ENCODE measurements around the gene CBX4. TPM values are rescaled to one million over a fixed set of nuclear protein-coding genes. Genes with fewer than 3 reads are reported as not detected.
A peak's percentile ranks its signal among the peaks of the same experiment; 100 is the strongest.

CBX4 gene
- total RNA-seq, 6 experiments from 2014 or later, result 18.2 to 20.2 (median 19.3) TPM

DNA sequence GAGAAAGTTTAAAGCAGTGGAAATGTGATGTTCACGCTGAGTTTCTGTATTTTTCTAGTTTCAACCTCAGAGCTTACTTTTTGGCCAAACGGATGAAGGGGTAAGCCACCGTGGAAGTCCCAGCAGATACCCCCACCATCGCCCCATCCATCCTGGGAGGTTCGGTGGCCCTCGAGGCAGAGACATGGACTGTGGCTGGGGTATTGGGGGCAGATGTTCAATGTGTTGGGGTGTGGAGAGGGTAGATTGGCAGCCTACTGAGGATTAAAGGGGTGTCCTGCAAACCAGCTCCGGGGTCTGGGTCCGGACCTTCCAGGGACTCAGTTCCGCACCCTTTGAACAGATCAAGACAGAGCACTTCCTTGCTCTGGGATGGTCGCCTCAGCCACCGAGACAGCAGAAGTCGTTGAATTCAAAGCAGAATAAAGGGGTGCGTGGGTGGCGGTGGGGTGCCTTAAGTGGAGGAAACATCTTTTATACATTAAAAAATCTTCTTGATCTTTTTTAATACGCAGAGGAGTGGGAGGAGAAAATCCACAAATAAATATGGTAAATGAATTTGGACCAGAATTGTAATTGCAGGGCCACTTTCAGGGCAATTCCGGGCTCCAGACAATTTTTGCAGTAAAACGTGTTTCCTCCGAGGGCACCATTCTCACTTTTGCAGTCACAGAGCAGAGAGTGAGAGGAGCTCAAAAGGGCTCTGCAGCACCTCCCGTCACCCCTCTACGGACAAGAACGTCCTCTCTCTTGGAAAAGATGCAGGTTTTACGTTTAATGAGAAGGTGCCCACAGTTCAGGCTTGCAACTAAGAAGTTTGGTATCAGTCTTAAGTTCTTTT lies 34.2 kb downstream of the CBX4 start:
- Mint-ChIP-seq H3K36me3 (ENCODE audit: low read depth) (peaks cover 4% of the 10 kb centered on the region; the same call in 1 of the 2 replicates), H3K9me3 (no peaks in the 10 kb centered on the region), H3K27me3 (ENCODE audit: insufficient read depth) (peaks cover 82% of the 10 kb centered on the region), H3K4me3 (no peak overlapping the region), H3K4me1 (ENCODE audit: low read depth) (peaks cover 6% of the 10 kb centered on the region), H3K27ac (no peak overlapping the region)
- DNase-seq, result no peak
- TF ChIP-seq, protein P1, sequence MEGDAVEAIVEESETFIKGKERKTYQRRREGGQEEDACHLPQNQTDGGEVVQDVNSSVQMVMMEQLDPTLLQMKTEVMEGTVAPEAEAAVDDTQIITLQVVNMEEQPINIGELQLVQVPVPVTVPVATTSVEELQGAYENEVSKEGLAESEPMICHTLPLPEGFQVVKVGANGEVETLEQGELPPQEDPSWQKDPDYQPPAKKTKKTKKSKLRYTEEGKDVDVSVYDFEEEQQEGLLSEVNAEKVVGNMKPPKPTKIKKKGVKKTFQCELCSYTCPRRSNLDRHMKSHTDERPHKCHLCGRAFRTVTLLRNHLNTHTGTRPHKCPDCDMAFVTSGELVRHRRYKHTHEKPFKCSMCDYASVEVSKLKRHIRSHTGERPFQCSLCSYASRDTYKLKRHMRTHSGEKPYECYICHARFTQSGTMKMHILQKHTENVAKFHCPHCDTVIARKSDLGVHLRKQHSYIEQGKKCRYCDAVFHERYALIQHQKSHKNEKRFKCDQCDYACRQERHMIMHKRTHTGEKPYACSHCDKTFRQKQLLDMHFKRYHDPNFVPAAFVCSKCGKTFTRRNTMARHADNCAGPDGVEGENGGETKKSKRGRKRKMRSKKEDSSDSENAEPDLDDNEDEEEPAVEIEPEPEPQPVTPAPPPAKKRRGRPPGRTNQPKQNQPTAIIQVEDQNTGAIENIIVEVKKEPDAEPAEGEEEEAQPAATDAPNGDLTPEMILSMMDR (IDR thresholded peaks at IDR 0.05), result no peak

DNA sequence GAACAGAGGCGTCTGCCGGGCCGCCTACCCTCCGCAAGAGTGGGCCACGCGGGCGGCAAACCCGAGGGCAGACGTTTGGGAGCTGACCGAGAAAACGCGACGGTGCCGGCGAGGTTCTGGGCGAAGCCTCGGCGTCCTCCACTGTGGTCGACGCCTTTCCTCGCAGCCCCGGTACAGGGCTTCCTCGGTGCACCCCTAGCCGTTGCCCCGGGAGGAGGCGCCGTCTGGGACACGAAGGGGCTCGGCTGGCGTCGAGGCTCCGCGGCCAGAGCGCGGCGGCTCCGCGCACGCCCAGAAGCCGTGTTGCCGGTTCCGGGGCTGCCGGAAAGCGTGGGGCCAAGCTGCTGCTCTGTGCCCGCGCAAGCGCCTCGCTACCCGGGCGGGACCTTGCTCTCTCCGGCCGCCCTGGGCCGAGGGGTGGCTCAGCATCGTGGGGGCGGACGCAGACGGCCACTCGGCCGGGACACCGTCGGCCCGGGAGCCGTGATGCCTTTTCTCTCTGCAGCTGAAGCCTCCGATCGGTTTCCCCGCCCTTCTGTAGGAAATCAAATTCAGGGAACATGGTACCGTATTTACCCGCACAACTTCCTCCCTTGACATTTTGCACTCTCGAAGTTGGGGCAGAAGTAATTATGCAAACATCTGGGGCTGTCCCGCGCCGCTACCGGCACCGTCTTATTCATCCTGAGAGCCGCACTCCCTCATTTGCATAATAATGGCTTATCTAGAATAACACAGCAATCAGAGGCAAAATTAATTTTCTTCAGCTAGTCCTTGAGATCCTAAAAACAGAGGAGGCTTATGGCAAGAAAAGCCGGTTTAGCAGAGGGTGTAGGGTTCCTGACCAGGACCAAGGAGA lies 35.0 kb downstream of the CBX4 start:
- Mint-ChIP-seq H3K27me3 (ENCODE audit: insufficient read depth) (peaks cover 85% of the 10 kb centered on the region), H3K9me3 (no peaks in the 10 kb centered on the region), H3K4me3 (peak overlapping the region; percentile 40; the same call in 1 of the 2 replicates), H3K4me1 (ENCODE audit: low read depth) (peaks cover 12% of the 10 kb centered on the region), H3K36me3 (ENCODE audit: low read depth) (peaks cover 4% of the 10 kb centered on the region; the same call in 1 of the 2 replicates), H3K27ac (no peak overlapping the region)
- DNase-seq, result no peak
- TF ChIP-seq, protein P1 (IDR thresholded peaks at IDR 0.05), result no peak

DNA sequence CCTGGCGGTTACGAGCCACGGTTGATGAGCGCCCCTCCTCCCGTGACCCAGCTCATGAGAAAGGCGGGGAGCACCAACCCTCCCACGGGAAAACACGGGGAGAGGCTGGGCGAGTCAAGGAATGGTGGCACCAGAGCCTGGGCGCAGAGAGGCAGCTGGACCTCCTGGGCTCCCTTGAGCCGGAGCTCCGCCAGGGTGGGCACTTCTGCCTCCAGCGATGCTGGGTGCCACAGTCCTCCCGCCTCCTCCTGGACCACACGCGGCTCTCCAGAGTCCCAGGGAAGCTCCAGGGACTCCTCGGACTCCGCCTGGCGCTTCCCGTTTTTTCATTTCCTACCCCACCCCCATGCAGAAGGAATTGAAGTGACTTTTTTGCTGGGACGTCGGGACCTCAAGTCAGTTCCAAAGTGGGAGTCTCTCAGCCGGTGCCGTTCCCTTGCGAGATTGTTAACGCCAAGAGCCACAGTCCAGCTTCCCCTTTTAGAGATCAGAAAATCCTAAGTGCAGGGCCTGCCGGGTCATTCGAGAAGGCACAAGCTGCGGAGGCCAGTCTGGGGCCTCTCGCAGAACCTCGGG lies 35.7 kb downstream of the CBX4 start:
- Mint-ChIP-seq H3K27me3 (ENCODE audit: insufficient read depth) (peaks cover 86% of the 10 kb centered on the region), H3K4me1 (ENCODE audit: low read depth) (peaks cover 16% of the 10 kb centered on the region), H3K36me3 (ENCODE audit: low read depth) (peaks cover 4% of the 10 kb centered on the region; the same call in 1 of the 2 replicates), H3K4me3 (no peak overlapping the region), H3K9me3 (no peaks in the 10 kb centered on the region), H3K27ac (no peak overlapping the region)
- TF ChIP-seq, protein P1 (IDR thresholded peaks at IDR 0.05), result no peak
- no peak for DNase-seq

DNA sequence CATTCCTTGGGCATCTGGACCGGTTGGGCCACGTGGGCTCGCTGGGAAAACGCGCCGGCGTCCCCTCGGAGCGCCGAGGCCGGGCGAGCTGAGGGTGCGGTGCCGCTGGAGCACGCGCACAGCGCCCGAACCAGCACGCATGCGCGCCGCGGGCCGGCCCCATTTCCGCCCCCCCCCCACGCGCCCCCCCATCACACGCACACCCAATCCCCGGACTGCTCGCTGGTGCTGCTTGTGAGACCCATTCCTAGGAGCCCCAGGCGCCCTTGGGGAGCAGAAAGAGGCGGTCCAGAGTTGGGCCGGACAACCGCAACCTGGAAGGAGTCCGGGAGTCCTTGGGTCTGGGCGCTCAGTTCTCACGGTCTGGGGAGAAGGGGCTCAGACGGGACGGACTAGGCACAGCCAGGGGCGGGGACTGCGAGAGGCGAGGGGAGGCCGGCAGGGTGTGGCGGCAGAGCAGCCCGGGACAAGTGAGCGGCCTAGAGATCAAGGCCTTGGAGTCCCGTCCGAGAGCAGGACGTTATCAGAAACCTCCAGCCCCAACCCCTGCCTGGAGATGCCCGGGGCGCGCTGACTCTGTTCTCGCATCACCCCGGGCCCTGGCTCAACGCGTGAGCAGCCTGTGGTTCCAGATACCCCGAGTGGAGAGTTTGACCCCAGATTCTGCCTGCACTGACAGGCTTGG lies 36.4 kb downstream of the CBX4 start:
- no peak for DNase-seq
- TF ChIP-seq, protein P1 (IDR thresholded peaks at IDR 0.05), result no peak
- Mint-ChIP-seq H3K27ac (no peak overlapping the region), H3K4me1 (ENCODE audit: low read depth) (peaks cover 18% of the 10 kb centered on the region), H3K27me3 (ENCODE audit: insufficient read depth) (peaks cover 82% of the 10 kb centered on the region), H3K36me3 (ENCODE audit: low read depth) (peaks cover 4% of the 10 kb centered on the region; the same call in 1 of the 2 replicates), H3K9me3 (no peaks in the 10 kb centered on the region), H3K4me3 (no peak overlapping the region)

Data from HFFc6 (cell line).